NOMO-1 treated with DMSO at 0.1 percent for 48 hours (cell line): ENCODE data around the gene CD38.

Source experiments
- DNase-seq: peaks from one replicate; lab custom pipeline; 2025; ENCODE audit not compliant: unreplicated experiment; lab: John Stamatoyannopoulos, UW

The CD38 gene

GRCh38 chr4:15861198-15861597, 83.1 kb downstream of the CD38 start:
- DNase-seq, result peak; percentile 62

- DNase-seq, result no peak
Measured at GRCh38 chr4:15864651-15865566, 86.8 kb downstream of the CD38 start.

- peak; percentile 93 for DNase-seq
Measured at GRCh38 chr4:15868111-15868510, 90.0 kb downstream of the CD38 start.

- DNase-seq, result no peak
Measured at GRCh38 chr4:15868826-15869413, 90.8 kb downstream of the CD38 start.

GRCh38 chr4:15870079-15870478, 92.0 kb downstream of the CD38 start:
- DNase-seq, result no peak

GRCh38 chr4:15870921-15871664, 93.0 kb downstream of the CD38 start:
- DNase-seq, result no peak

GRCh38 chr4:15873117-15873516, 95.0 kb downstream of the CD38 start:
- DNase-seq, result no peak

- no peak for DNase-seq
Measured at GRCh38 chr4:15874671-15875070, 96.5 kb downstream of the CD38 start.

- DNase-seq, result no peak
Measured at GRCh38 chr4:15875663-15876460, 97.7 kb downstream of the CD38 start.

GRCh38 chr4:15878011-15878410, 99.9 kb downstream of the CD38 start:
- no peak for DNase-seq

- no peak for DNase-seq
Measured at GRCh38 chr4:15881820-15882219, 103.7 kb downstream of the CD38 start.

GRCh38 chr4:15882675-15883086, 104.6 kb downstream of the CD38 start:
- peak; percentile 83 for DNase-seq

- DNase-seq, result no peak
Measured at GRCh38 chr4:15883610-15884243, 105.6 kb downstream of the CD38 start.

GRCh38 chr4:15884666-15885065, 106.5 kb downstream of the CD38 start:
- DNase-seq, result no peak

GRCh38 chr4:15885422-15885821, 107.3 kb downstream of the CD38 start:
- DNase-seq, result no peak

- DNase-seq, result no peak
Measured at GRCh38 chr4:15888515-15888914, 110.4 kb downstream of the CD38 start.

- no peak for DNase-seq
Measured at GRCh38 chr4:15890246-15890829, 112.2 kb downstream of the CD38 start.

GRCh38 chr4:15891312-15891711, 113.2 kb downstream of the CD38 start:
- DNase-seq, result peak; percentile 35

- no peak for DNase-seq
Measured at GRCh38 chr4:15893962-15894361, 115.8 kb downstream of the CD38 start.

- no peak for DNase-seq
Measured at GRCh38 chr4:15894393-15894792, 116.3 kb downstream of the CD38 start.
